K562 (cell line): ENCODE measurements around the gene SMIM11. TPM values are rescaled to one million over a fixed set of nuclear protein-coding genes. Genes with fewer than 3 reads are reported as not detected.

Source experiments
- ATAC-seq: fragments of 200-7000 bp; cut with Tn5 transposase; 3 replicates; pipeline ENCODE4 v1.9.1; 2020; ENCODE audit warnings: moderate library complexity
- BruUV-seq: library from RNA; stranded (reverse); fragments of 400-500 nt; replicated peaks from 2 replicates; lab custom pipeline; 2021; lab: Mats Ljungman, UMichigan
- CTCF ChIA-PET: fragments of 300-600 bp; formaldehyde crosslinking; extraction: SDS; loops from one replicate; lab custom pipeline; 2021; ENCODE audit warnings: low intra/inter-chr PET ratio; lab: Yijun Ruan, JAX
- POLR2A ChIA-PET: fragments of 300-600, 350-650 bp; sonication (Branson Sonifier 250); formaldehyde crosslinking; extraction: SDS; loops from one replicate; lab custom pipeline; 2021; ENCODE audit warnings: antibody characterized with exemption, inconsistent platforms; lab: Yijun Ruan, JAX
- DNase-seq, 4 experiments: peaks; one replicate each; pipeline versions ENCODE4 v3.0.0 to v3.0.0-alpha.2; 2011 to 2018; ENCODE audit warnings: low spot score in 3 of 4, mixed read lengths in 3 of 4; ENCODE audit errors: extremely low read depth in 1 of 4
- FAIRE-seq: peaks from 2 replicates; lab custom pipeline; 2011; peaks lifted over from hg19 to GRCh38; lab: Jason Lieb, UNC
- H2AFZ ChIP-seq: 2 replicates; pipeline ENCODE4 v1.6.0; 2011; ENCODE audit warnings: low read depth, low read length, control low read depth, inconsistent platforms
- H3K27ac ChIP-seq: fragments of 200-600 bp; 3 replicates; pipeline ENCODE4 v1.8.0; 2011; ENCODE audit warnings: low read depth, mild to moderate bottlenecking, control low read depth, inconsistent platforms, low read length, moderate library complexity, mixed read lengths; ENCODE audit errors: extremely low read depth
- H3K27me3 ChIP-seq, 2 experiments: fragments of 300-600 bp in 1 of 2; 2 replicates in 1 of 2; 3 replicates in 1 of 2; pipeline versions ENCODE4 v1.6.0 to v1.8.0; 2011; ENCODE audit warnings: inconsistent platforms in 2 of 2, low read length in 2 of 2, mild to moderate bottlenecking in 1 of 2, mixed read lengths in 1 of 2, moderate library complexity in 1 of 2; ENCODE audit not compliant: control insufficient read depth in 2 of 2, insufficient read depth in 2 of 2
- H3K36me3 ChIP-seq: fragments of 300-600 bp; 3 replicates; pipeline ENCODE4 v1.8.0; 2011; ENCODE audit warnings: mild to moderate bottlenecking, low read length, inconsistent platforms; ENCODE audit not compliant: control insufficient read depth, insufficient read depth
- H3K4me1 ChIP-seq, 2 experiments: fragments of 200-600 bp in 1 of 2; replicated peaks in 1 of 2; 2 replicates in 1 of 2; 3 replicates in 1 of 2; pipeline versions ENCODE4 v1.5.1 to v1.8.0; 2011; ENCODE audit warnings: inconsistent platforms in 2 of 2, low read length in 2 of 2, mild to moderate bottlenecking in 1 of 2, mixed read lengths in 1 of 2, moderate library complexity in 1 of 2; ENCODE audit not compliant: control insufficient read depth in 2 of 2, insufficient read depth in 2 of 2
- H3K4me2 ChIP-seq: 2 replicates; pipeline ENCODE4 v1.6.1; 2011; ENCODE audit warnings: low read length, control low read depth, inconsistent platforms, mixed read lengths; ENCODE audit not compliant: insufficient read depth
- H3K4me3 ChIP-seq: fragments of 200-600 bp; sonication (generic), shearing (Covaris generic); 2 replicates; pipeline ENCODE4 v1.5.1; 2016; ENCODE audit warnings: control low read depth, inconsistent platforms
- H3K79me2 ChIP-seq: fragments of 200-600 bp; 3 replicates; pipeline ENCODE4 v1.8.0; 2011; ENCODE audit warnings: low read length, inconsistent platforms; ENCODE audit not compliant: control insufficient read depth, insufficient read depth
- H3K9ac ChIP-seq, 2 experiments: 2 replicates each; pipeline versions ENCODE4 v1.6.0 to v1.6.1; 2011; ENCODE audit warnings: low read depth in 2 of 2, low read length in 2 of 2, control low read depth in 1 of 2, inconsistent platforms in 1 of 2, mild to moderate bottlenecking in 1 of 2, mixed read lengths in 1 of 2; ENCODE audit not compliant: insufficient read depth in 1 of 2
- H3K9me1 ChIP-seq: one replicate; pipeline ENCODE4 v1.6.0; 2011; ENCODE audit warnings: inconsistent platforms, mild to moderate bottlenecking, low read length, moderate library complexity; ENCODE audit not compliant: control insufficient read depth, insufficient read depth
- H3K9me3 ChIP-seq: replicated peaks from 2 replicates; pipeline ENCODE4 v1.5.1; 2011; ENCODE audit warnings: low read depth, low read length, inconsistent platforms; ENCODE audit not compliant: control insufficient read depth, insufficient read depth
- H4K20me1 ChIP-seq: replicated peaks from 2 replicates; pipeline ENCODE4 v1.6.1; 2011; ENCODE audit warnings: low read length, inconsistent platforms, mixed read lengths; ENCODE audit not compliant: control insufficient read depth, insufficient read depth
- EP400 ChIP-seq: fragments of 450-650 bp; IDR thresholded peaks from 2 replicates; pipeline ENCODE4 v1.6.1; 2017; ENCODE audit warnings: antibody characterized with exemption, mild to moderate bottlenecking, moderate library complexity
- RAD21 ChIP-seq, 2 experiments: fragments of 250-450 bp in 1 of 2; fragments of 450-650 bp in 1 of 2; sonication (Bioruptor Pico) in 1 of 2; formaldehyde crosslinking in 1 of 2; IDR thresholded peaks in 1 of 2; conservative IDR thresholded peaks in 1 of 2; 2 replicates each; pipeline versions ENCODE4 v1.4.0 to v1.8.0; 2020 to 2022; ENCODE audit warnings: mild to moderate bottlenecking in 2 of 2, moderate library complexity in 1 of 2
- RBM25 ChIP-seq: fragments of 200-400 bp; formaldehyde crosslinking; IDR thresholded peaks from 2 replicates; pipeline ENCODE4 v1.6.1; 2018; ENCODE audit warnings: low read length, low read depth, moderate library complexity; ENCODE audit not compliant: severe bottlenecking
- ZNF184 ChIP-seq: sonication (generic); formaldehyde crosslinking; IDR thresholded peaks from 2 replicates; pipeline ENCODE4 v1.5.0; 2020; ENCODE audit warnings: missing genetic modification reagents
- WGBS: fragments of 100-300 bp; shearing (Covaris generic); methylation state at CpG from one replicate; pipeline ENCODE4 v1.1.6; 2016; ENCODE audit warnings: low coverage, mixed read lengths; ENCODE audit not compliant: insufficient coverage; ENCODE audit errors: missing lambda C conversion rate; 5-methylcytosine and 5-hydroxymethylcytosine counted together
- in situ Hi-C: fragments of 300-500 bp; cut with MboI; formaldehyde crosslinking; loops from 4 replicates; pipeline ENCODE4 v1.15.0; 2018; ENCODE audit warnings: inconsistent platforms, mixed read lengths
- intact Hi-C: fragments of 100-400 bp; cut with micrococcal nuclease; formaldehyde crosslinking; loops from 2 replicates; pipeline ENCODE4 v1.14.2; 2022
- polyA plus RNA-seq, 8 experiments: library from polyadenylated mRNA; depleted of rRNA in 4 of 8; stranded (reverse) in 5 of 8; unstranded in 3 of 8; fragments of >200 nt; fragmentation: Nextera tagmentation in 2 of 8; fragmentation: Illumina TruSeq in 1 of 8; extraction: Ambion mirVana in 2 of 8; extraction: Trizol in 1 of 8; gene quantifications; 2 replicates each; pipeline versions ENCODE4 v1.2.1 to v1.2.3, GENCODE V29; 2011 to 2014; ENCODE audit warnings: inconsistent platforms in 1 of 8, missing spikeins in 1 of 8
- total RNA-seq, 7 experiments: library from RNA; depleted of rRNA in 6 of 7; stranded (reverse); fragments of >200 nt in 6 of 7; fragmentation: Illumina TruSeq in 2 of 7; extraction: Trizol in 2 of 7; gene quantifications; 2 replicates each; pipeline versions ENCODE4 v1.2.1 to v1.2.3, GENCODE V29; 2011 to 2021; ENCODE audit warnings: low replicate concordance in 1 of 7
- TF ChIP-seq, protein P1 (sequence below): IDR thresholded peaks from 2 replicates; pipeline ENCODE4 v1.6.1; 2016; ENCODE audit warnings: missing genetic modification characterization, missing compliant biosample characterization

The SMIM11 gene
- total and polyA plus RNA-seq, 9 of the 15 experiments (the other 6 are each of a cell fraction or from before 2014, with no cell fraction given): 3.9 to 113 (median 25.5) TPM

DNA sequence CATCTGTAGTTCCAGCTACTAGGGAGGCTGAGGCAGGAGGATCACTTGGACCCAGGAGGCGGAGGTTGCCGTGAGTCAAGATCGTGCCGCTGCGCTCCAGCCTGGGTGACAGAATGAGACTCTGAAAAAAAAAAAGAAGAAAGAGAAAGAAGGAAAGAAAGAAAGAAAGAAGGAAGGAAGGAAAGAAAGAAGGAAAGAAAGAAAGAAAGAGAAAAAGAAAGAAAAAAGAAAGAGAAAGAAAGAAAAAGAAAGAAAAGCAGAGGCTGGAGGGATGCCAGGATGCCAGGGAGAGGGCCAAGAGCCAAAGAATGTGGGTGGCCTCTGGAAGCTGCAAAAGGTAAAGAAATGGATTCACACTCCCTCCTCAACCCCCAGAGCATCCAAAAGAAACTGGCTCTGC, 19.7 kb upstream of the SMIM11 start:
- in situ Hi-C loops: no loop called here
- 12% methylated on average over 5 of the region's 5 CpGs for WGBS

DNA sequence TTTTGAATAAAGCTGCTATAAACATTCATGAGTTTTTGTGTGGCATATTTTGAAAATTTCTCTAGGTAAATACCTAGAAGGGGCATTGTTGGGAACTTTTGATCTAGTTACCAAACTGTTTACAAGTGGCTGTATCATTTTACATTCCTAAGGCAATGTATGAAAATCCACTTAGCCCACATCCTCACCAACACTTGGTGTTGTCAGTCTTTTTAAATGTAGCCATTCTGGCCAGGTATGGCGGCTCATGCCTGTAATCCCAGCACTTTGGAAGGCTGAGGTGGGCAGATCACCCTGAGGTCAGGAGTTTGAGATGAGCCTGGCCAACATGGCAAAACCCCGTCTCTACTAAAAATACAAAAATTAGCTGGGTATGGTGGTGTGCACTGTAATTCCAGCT, 17.4 kb upstream of the SMIM11 start:
- H3K9me1 ChIP-seq: no peaks in the 10 kb centered on the region
- peaks cover 0 to 2% of the 10 kb centered on the region in 2 experiments; a peak in 2 of 5 replicates for H3K4me1 ChIP-seq
- no peak overlapping the region for H3K9ac ChIP-seq
- no peaks in the 10 kb centered on the region for H4K20me1 ChIP-seq
- FAIRE-seq: no peak
- in situ Hi-C loops (no loop called here), intact Hi-C loops (no loop called here)
- H3K27me3 ChIP-seq: peaks cover 16 to 23% of the 10 kb centered on the region in 2 experiments
- no peak for DNase-seq
- WGBS: 3% methylated on average over 2 of the region's 2 CpGs
- no peak for ATAC-seq
- POLR2A ChIA-PET: interaction anchor here (0.5 kb wide), 1 partner anchor 312 kb away, joined by 5 read pairs; no protein-coding TSS in a partner anchor
- no peaks in the 10 kb centered on the region for H3K79me2 ChIP-seq
- CTCF ChIA-PET: no interaction called here
- H3K4me3 ChIP-seq: no peak overlapping the region
- H3K4me2 ChIP-seq: no peak overlapping the region
- H3K9me3 ChIP-seq: no peaks in the 10 kb centered on the region
- H2AFZ ChIP-seq: no peak overlapping the region
- TF ChIP-seq RBM25: peak; percentile 12
- no peak for TF ChIP-seq RAD21 (CRISPR knock-in tag; conservative IDR thresholded peaks at IDR 0.05 in 1 of 2, IDR thresholded peaks at IDR 0.05 in 1 of 2)
- peak; percentile 94 for TF ChIP-seq ZNF184 (CRISPR knock-in tag)
- no peak overlapping the region for H3K27ac ChIP-seq
- BruUV-seq: no TSS peak
- H3K36me3 ChIP-seq: no peaks in the 10 kb centered on the region

More for the DNA sequence above, 19.7 kb upstream of the SMIM11 start:
- H3K4me1 ChIP-seq: no peaks in the 10 kb centered on the region
- POLR2A ChIA-PET: no interaction called here
- no peaks in the 10 kb centered on the region for H3K9me1 ChIP-seq
- H3K9ac ChIP-seq: no peak overlapping the region
- no peak overlapping the region for H2AFZ ChIP-seq
- no TSS peak for BruUV-seq
- DNase-seq (no peak), FAIRE-seq (no peak), ATAC-seq (no peak)
- no peaks in the 10 kb centered on the region for H3K79me2 ChIP-seq
- intact Hi-C loops: no loop called here
- H4K20me1 ChIP-seq: no peaks in the 10 kb centered on the region
- H3K27ac ChIP-seq: no peak overlapping the region
- no peak overlapping the region for H3K4me2 ChIP-seq
- H3K9me3 ChIP-seq: no peaks in the 10 kb centered on the region
- H3K4me3 ChIP-seq: no peak overlapping the region
- TF ChIP-seq, protein P1, sequence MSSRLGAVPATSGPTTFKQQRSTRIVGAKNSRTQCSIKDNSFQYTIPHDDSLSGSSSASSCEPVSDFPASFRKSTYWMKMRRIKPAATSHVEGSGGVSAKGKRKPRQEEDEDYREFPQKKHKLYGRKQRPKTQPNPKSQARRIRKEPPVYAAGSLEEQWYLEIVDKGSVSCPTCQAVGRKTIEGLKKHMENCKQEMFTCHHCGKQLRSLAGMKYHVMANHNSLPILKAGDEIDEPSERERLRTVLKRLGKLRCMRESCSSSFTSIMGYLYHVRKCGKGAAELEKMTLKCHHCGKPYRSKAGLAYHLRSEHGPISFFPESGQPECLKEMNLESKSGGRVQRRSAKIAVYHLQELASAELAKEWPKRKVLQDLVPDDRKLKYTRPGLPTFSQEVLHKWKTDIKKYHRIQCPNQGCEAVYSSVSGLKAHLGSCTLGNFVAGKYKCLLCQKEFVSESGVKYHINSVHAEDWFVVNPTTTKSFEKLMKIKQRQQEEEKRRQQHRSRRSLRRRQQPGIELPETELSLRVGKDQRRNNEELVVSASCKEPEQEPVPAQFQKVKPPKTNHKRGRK: peak; percentile 62
- TF ChIP-seq EP400: no peak
- CTCF ChIA-PET: no interaction called here
- H3K36me3 ChIP-seq: no peaks in the 10 kb centered on the region
- peaks cover 16 to 23% of the 10 kb centered on the region in 2 experiments for H3K27me3 ChIP-seq
